ENCODE measurements around the gene VWA8.

- TF ChIP-seq CTCF (IDR thresholded peaks at IDR 0.05), result no peak
- no peak for TF ChIP-seq EP300 (IDR thresholded peaks at IDR 0.05)
Measured at GRCh38 chr13:41827507-41828213, 133.2 kb downstream of the VWA8 start.
